HG02678 (cell line): ENCODE data around the gene NEDD4L.
"Not testable (repeated sequence)": the region's sequence is repeated elsewhere in the genome, so short reads cannot be mapped to it uniquely, and the experiment has no call there.

Source experiments
- ATAC-seq: cut with Tn5 transposase; IDR thresholded peaks from one replicate; pipeline ENCODE4 v1.9.1; 2021; ENCODE audit warnings: mild to moderate bottlenecking, moderate library complexity; ENCODE audit not compliant: unreplicated experiment

Gene NEDD4L

GRCh38 chr18:58043491-58044369 lies at the start of gene NEDD4L:
Gene NEDD4L (plus strand): TSS chr18:58044226. CDS start chr18:58044661, 435 bp downstream.
- peak; percentile 74 for ATAC-seq

- no peak for ATAC-seq
Observed at GRCh38 chr18:57995331-57995730, 48.7 kb upstream of the NEDD4L start.

GRCh38 chr18:57996894-57997293 lies 47.1 kb upstream of the NEDD4L start:
- not testable (repeated sequence) for ATAC-seq

DNA sequence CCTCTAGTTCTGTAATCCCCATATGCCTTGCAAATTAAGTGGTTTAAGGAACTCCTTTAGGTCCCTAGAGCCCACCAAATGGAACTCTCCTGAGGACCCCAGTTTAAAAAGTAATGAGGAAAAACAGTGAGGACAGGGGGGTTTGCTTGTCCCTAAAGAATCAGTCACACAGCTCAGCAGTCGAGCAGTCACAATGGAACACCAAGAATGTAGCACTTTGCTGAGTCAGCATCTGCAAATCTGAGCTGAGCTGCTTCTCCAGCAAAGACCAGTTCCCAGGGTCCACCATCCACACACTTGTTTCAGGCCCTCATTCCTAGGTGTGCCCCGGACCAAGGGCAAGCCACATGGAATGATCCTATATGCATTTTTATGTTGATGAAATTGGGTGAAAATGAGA lies 46.2 kb upstream of the NEDD4L start:
- ATAC-seq = no peak

DNA sequence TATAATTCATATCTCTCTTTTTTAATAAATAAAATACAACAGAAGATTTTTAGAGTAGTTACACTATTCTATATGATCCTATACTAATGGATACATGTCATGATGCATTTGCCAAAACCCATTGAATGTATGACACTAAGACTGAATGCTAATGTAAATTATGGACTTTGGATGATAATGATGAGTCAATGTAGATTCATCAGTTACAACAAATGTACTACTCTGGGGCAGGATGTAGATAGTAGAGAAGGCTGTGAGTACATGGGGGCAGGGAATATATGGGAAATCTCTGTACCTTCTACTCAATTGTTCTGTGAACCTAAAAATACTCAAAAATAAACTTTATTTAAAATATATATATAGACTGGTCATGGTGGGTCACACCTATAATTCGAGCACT lies 45.6 kb upstream of the NEDD4L start:
- no peak for ATAC-seq

DNA sequence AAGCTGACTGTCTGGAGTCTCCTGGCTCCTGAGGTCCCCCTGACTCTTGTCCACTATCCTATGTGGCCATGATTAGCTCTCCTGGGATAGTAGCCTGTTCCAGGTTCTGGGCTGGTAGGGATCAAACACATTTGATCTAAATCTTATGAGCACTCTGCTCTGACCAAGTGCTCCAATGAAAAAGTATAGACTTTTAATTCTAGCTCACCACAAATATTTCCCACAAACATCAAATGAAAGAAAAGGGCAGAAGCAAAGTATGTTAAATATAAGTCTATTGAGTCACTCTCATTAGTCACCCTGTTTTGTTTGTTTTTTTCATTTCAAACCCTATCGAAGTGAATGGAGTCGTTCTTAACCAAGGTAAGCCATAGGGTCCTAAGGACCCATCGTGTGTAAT lies 39.7 kb upstream of the NEDD4L start:
- no peak for ATAC-seq

- no peak for ATAC-seq
Observed at GRCh38 chr18:58005011-58005410, 39.0 kb upstream of the NEDD4L start.

- no peak for ATAC-seq
Observed at GRCh38 chr18:58005885-58006523, 38.0 kb upstream of the NEDD4L start.

- no peak for ATAC-seq
Observed at GRCh38 chr18:58009166-58009565, 34.9 kb upstream of the NEDD4L start.

GRCh38 chr18:58010265-58010664 lies 33.8 kb upstream of the NEDD4L start:
- ATAC-seq = no peak

GRCh38 chr18:58012356-58012755 lies 31.7 kb upstream of the NEDD4L start:
- ATAC-seq = no peak

- ATAC-seq = no peak
Observed at GRCh38 chr18:58013241-58014211, 30.5 kb upstream of the NEDD4L start.

DNA sequence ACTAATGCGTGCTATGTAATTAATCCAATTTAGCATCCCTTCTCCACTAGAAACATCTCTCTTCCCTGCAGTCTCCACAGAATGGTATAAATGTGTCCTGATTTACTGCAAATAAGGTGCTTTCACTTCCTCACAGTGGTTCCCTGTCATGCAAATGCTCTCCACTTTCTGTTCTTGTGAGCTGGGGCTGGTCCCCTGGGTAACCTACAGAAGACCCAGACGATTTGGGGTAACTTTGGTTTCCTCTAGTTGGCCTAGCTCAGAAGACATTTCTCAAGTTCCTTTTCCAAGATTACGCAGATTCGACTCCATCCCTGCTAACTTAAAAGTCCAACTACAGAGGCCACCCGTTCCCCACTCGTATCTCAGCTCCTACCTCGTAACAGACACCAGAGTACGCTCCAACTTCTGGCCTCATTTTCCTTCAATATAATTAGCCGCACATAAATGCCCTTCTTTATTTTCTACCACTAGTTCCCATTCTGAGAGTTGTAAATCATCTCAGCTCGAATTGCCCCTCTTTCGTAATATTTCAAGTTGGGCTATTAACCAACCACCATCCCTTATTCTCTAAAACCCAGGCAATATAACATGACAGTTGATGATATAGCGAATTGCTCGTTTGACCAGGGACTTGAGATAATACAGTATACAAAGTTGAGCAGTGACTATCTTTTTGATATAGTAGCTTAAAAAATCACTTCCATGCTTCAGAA lies 28.8 kb upstream of the NEDD4L start:
- peak; percentile 100 for ATAC-seq

GRCh38 chr18:58017267-58017666 lies 26.8 kb upstream of the NEDD4L start:
- no peak for ATAC-seq

- ATAC-seq = no peak
Observed at GRCh38 chr18:58020567-58021107, 23.4 kb upstream of the NEDD4L start.

DNA sequence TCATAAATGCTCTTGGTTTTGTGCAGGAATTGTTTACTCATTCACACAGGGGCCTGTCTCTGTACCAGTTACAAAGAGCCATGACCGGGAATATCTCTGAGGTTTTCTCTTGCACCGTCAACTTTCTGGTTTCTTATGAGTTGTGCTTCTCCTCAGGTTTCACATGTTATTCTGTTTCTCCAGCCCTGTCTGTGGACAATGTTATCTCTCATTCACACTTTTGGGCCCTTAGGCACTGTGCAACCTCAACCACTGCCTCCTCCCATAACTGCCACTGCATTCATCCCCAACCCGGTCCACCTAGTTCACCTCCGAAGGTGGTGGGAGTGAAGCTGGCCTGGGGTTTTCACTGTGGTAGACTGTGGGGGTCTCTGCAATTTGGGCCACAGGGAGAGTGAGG lies 22.5 kb upstream of the NEDD4L start:
- ATAC-seq = no peak

- no peak for ATAC-seq
Observed at GRCh38 chr18:58023108-58023507, 20.9 kb upstream of the NEDD4L start.

DNA sequence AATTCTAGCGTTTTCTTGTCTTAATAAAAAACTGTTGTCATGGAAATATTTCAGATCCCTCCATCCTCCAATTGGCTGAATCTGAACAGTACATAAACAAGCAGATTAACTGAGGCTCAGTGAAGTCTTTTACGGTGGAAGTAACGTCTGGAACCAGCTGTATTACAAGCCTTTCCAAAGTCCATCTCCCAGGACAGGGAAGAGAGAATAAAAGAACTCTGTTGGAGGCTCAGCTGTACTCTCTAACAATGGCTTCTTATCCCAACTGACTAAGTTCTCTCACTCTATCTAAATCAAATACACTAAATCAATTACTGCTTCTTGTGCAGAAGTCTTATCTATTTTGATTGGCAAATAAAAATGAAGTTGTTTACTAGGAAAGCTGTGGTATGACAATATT lies 19.9 kb upstream of the NEDD4L start:
- no peak for ATAC-seq

- no peak for ATAC-seq
Observed at GRCh38 chr18:58025205-58025604, 18.8 kb upstream of the NEDD4L start.

- ATAC-seq = no peak
Observed at GRCh38 chr18:58025733-58026132, 18.3 kb upstream of the NEDD4L start.
